ENCODE results near the gene PPARG. TPM values are rescaled to one million over a fixed set of nuclear protein-coding genes. Genes with fewer than 3 reads are reported as not detected.

Gene PPARG
- total RNA-seq, 4 donors from 2014 or later: 9.7 to 17.8 (median 11.7) TPM

- Histone ChIP-seq H3K36me3 (no peaks in the 10 kb centered on the region), H3K4me1 (peaks cover 9% of the 10 kb centered on the region), H3K4me3 (no peak overlapping the region), H3K9me3 (no peaks in the 10 kb centered on the region), H3K27ac (no peak overlapping the region), H3K27me3 (no peaks in the 10 kb centered on the region)
- 67% methylated on average over 5 of the region's 5 CpGs for WGBS
- no peak for DNase-seq (ENCODE audit: low spot score in 2 of 2)
- TF ChIP-seq POLR2AphosphoS5 (IDR thresholded peaks at IDR 0.05): no peak
- TF ChIP-seq CTCF (IDR thresholded peaks at IDR 0.05): no peak
- TF ChIP-seq POLR2A (IDR thresholded peaks at IDR 0.05): no peak
- TF ChIP-seq EP300 (IDR thresholded peaks at IDR 0.05): no peak
These were observed 106.6 kb downstream of the PPARG start for GRCh38 chr3:12395349-12396012.

GRCh38 chr3:12396471-12396870 is 107.6 kb downstream of the PPARG start:
- Histone ChIP-seq H3K4me1 (peaks cover 9% of the 10 kb centered on the region), H3K27ac (no peak overlapping the region), H3K27me3 (no peaks in the 10 kb centered on the region), H3K9me3 (no peaks in the 10 kb centered on the region), H3K36me3 (no peaks in the 10 kb centered on the region), H3K4me3 (no peak overlapping the region)
- TF ChIP-seq CTCF (IDR thresholded peaks at IDR 0.05) (no peak), POLR2AphosphoS5 (IDR thresholded peaks at IDR 0.05) (no peak), POLR2A (IDR thresholded peaks at IDR 0.05) (no peak), EP300 (IDR thresholded peaks at IDR 0.05) (no peak)
- WGBS: 88% methylated on average over 6 of the region's 6 CpGs
- DNase-seq (ENCODE audit: low spot score in 2 of 2): no peak

GRCh38 chr3:12399226-12399625 is 110.4 kb downstream of the PPARG start:
- Histone ChIP-seq H3K4me1 (peaks cover 2% of the 10 kb centered on the region), H3K36me3 (no peaks in the 10 kb centered on the region), H3K4me3 (no peak overlapping the region), H3K9me3 (no peaks in the 10 kb centered on the region), H3K27me3 (no peaks in the 10 kb centered on the region), H3K27ac (no peak overlapping the region)
- DNase-seq (ENCODE audit: low spot score in 2 of 2): no peak
- 85% methylated on average over 1 of the region's 1 CpG for WGBS
- TF ChIP-seq POLR2AphosphoS5 (IDR thresholded peaks at IDR 0.05) (no peak), EP300 (IDR thresholded peaks at IDR 0.05) (no peak), CTCF (IDR thresholded peaks at IDR 0.05) (no peak), POLR2A (IDR thresholded peaks at IDR 0.05) (no peak)

- H3K4me3 ChIP-seq: no peak overlapping the region
- no peak for TF ChIP-seq POLR2AphosphoS5 (IDR thresholded peaks at IDR 0.05)
- H3K9me3 ChIP-seq: no peaks in the 10 kb centered on the region
- H3K36me3 ChIP-seq: no peaks in the 10 kb centered on the region
- no peaks in the 10 kb centered on the region for H3K27me3 ChIP-seq
- H3K27ac ChIP-seq: no peak overlapping the region
- no peak for DNase-seq (ENCODE audit: low spot score in 2 of 2)
- peaks cover 4% of the 10 kb centered on the region for H3K4me1 ChIP-seq
- WGBS: 96% methylated on average over 2 of the region's 2 CpGs
These were observed 111.8 kb downstream of the PPARG start for GRCh38 chr3:12400616-12401194.

- Histone ChIP-seq H3K27me3 (no peaks in the 10 kb centered on the region), H3K9me3 (no peaks in the 10 kb centered on the region), H3K36me3 (no peaks in the 10 kb centered on the region), H3K4me1 (peaks cover 4% of the 10 kb centered on the region), H3K4me3 (no peak overlapping the region), H3K27ac (no peak overlapping the region)
- DNase-seq (ENCODE audit: low spot score in 2 of 2): no peak
- TF ChIP-seq POLR2A (IDR thresholded peaks at IDR 0.05) (no peak), CTCF (IDR thresholded peaks at IDR 0.05) (no peak), POLR2AphosphoS5 (IDR thresholded peaks at IDR 0.05) (no peak), EP300 (IDR thresholded peaks at IDR 0.05) (no peak)
- 88% methylated on average over 4 of the region's 4 CpGs for WGBS
These were observed 112.3 kb downstream of the PPARG start for GRCh38 chr3:12401208-12401607.

All from suprapubic skin (tissue), 4 donors.